GM12892 (cell line): ENCODE measurements around the gene SLAMF1.

Experiments used
- POLR2A ChIP-seq: IDR thresholded peaks from 2 replicates; pipeline ENCODE4 v1.6.1; 2011; ENCODE audit warnings: low read depth, low read length, control low read depth
- POLR2AphosphoS5 ChIP-seq: IDR thresholded peaks from 2 replicates; pipeline ENCODE4 v1.6.1; 2011; ENCODE audit warnings: low read depth, low read length, control low read depth
- TAF1 ChIP-seq: IDR thresholded peaks from 2 replicates; pipeline ENCODE4 v1.6.1; 2011; ENCODE audit warnings: low read depth, mild to moderate bottlenecking, control low read depth, low read length, borderline replicate concordance

GRCh38 chr1:160607011-160607671, 39.7 kb downstream of the SLAMF1 start:
- TF ChIP-seq POLR2A (no peak), POLR2AphosphoS5 (peak; percentile 41; the same call in 1 of the 2 replicates), TAF1 (no peak)
